Pulmonary artery endothelial cell (primary cell): Measurements from ENCODE around the gene ADGRG6. TPM values are rescaled to one million over a fixed set of nuclear protein-coding genes. Genes with fewer than 3 reads are reported as not detected.

Source experiments
- DNase-seq: peaks from one replicate; pipeline ENCODE4 v3.0.0-alpha.2; 2011; ENCODE audit warnings: low read depth, low spot score
- total RNA-seq: library from RNA; depleted of rRNA; stranded (reverse); fragments of >200 nt; gene quantifications from 2 replicates; pipeline ENCODE4 v1.2.3, GENCODE V29; 2014

ADGRG6 gene
- total RNA-seq, 1 donor from 2014 or later = 10.0 TPM

GRCh38 chr6:142321451-142321850, 19.6 kb downstream of the ADGRG6 start:
- DNase-seq = no peak

- no peak for DNase-seq
These were observed 20.3 kb downstream of the ADGRG6 start for GRCh38 chr6:142322066-142322465.

- no peak for DNase-seq
These were observed 20.8 kb downstream of the ADGRG6 start for GRCh38 chr6:142322504-142323198.

GRCh38 chr6:142323377-142323776, 21.6 kb downstream of the ADGRG6 start:
- DNase-seq = no peak

- no peak for DNase-seq
These were observed 22.3 kb downstream of the ADGRG6 start for GRCh38 chr6:142324111-142324510.

GRCh38 chr6:142325111-142325510, 23.3 kb downstream of the ADGRG6 start:
- no peak for DNase-seq

GRCh38 chr6:142326540-142326939, 24.7 kb downstream of the ADGRG6 start:
- no peak for DNase-seq

- DNase-seq = no peak
These were observed 26.3 kb downstream of the ADGRG6 start for GRCh38 chr6:142328070-142328469.

GRCh38 chr6:142329486-142330113, 27.8 kb downstream of the ADGRG6 start:
- no peak for DNase-seq

- DNase-seq = no peak
These were observed 29.3 kb downstream of the ADGRG6 start for GRCh38 chr6:142331075-142331551.

GRCh38 chr6:142331601-142332000, 29.8 kb downstream of the ADGRG6 start:
- no peak for DNase-seq

- DNase-seq = no peak
These were observed 30.7 kb downstream of the ADGRG6 start for GRCh38 chr6:142332393-142333098.

- no peak for DNase-seq
These were observed 31.6 kb downstream of the ADGRG6 start for GRCh38 chr6:142333431-142333830.

GRCh38 chr6:142334294-142334693, 32.5 kb downstream of the ADGRG6 start:
- no peak for DNase-seq

GRCh38 chr6:142335415-142335814, 33.6 kb downstream of the ADGRG6 start:
- DNase-seq = no peak

- DNase-seq = no peak
These were observed 34.4 kb downstream of the ADGRG6 start for GRCh38 chr6:142336183-142336582.

GRCh38 chr6:142336787-142337186, 35.0 kb downstream of the ADGRG6 start:
- DNase-seq = no peak

GRCh38 chr6:142339113-142339512, 37.3 kb downstream of the ADGRG6 start:
- DNase-seq = no peak

GRCh38 chr6:142339968-142340658, 38.3 kb downstream of the ADGRG6 start:
- no peak for DNase-seq

GRCh38 chr6:142341855-142342330, 40.1 kb downstream of the ADGRG6 start:
- DNase-seq = no peak

GRCh38 chr6:142342986-142343385, 41.2 kb downstream of the ADGRG6 start:
- no peak for DNase-seq

GRCh38 chr6:142343938-142344337, 42.1 kb downstream of the ADGRG6 start:
- no peak for DNase-seq
